SK-N-SH (cell line): ENCODE data around the gene SPINT4. TPM values are rescaled to one million over a fixed set of nuclear protein-coding genes. Genes with fewer than 3 reads are reported as not detected.

Source experiments
- CTCF ChIA-PET: fragments of 300-600, 350-600 bp; formaldehyde crosslinking; extraction: SDS; loops from one replicate; lab custom pipeline; 2021; lab: Yijun Ruan, JAX
- POLR2A ChIA-PET: fragments of 350-600 bp; sonication (Branson Sonifier 250); formaldehyde crosslinking; extraction: SDS; loops from one replicate; lab custom pipeline; 2020; ENCODE audit warnings: antibody characterized with exemption, inconsistent platforms; lab: Yijun Ruan, JAX
- DNase-seq: peaks from one replicate; pipeline ENCODE4 v3.0.0; 2012
- H2AFZ ChIP-seq: fragments of 200-600 bp; sonication (generic); 2 replicates; pipeline ENCODE4 v1.8.1; 2016; ENCODE audit warnings: antibody characterized with exemption, mild to moderate bottlenecking, low read depth
- H3F3A ChIP-seq: fragments of 200-600 bp; sonication (generic); replicated peaks from 2 replicates; pipeline ENCODE3; 2016; ENCODE audit warnings: antibody characterized with exemption, mild to moderate bottlenecking; ENCODE audit not compliant: insufficient read depth
- H3K27ac ChIP-seq, 2 experiments: fragments of 200-500 bp in 1 of 2; fragments of 200-600 bp in 1 of 2; sonication (Bioruptor generic) in 1 of 2; sonication (generic), shearing (Covaris generic) in 1 of 2; 2 replicates each; pipeline versions ENCODE4 v1.5.1 to v1.6.1; 2014 to 2016; ENCODE audit warnings: low read depth in 2 of 2, inconsistent platforms in 1 of 2, low read length in 1 of 2, mild to moderate bottlenecking in 1 of 2, mixed read lengths in 1 of 2
- H3K27me3 ChIP-seq: fragments of 200-600 bp; sonication (generic), shearing (Covaris generic); 2 replicates; pipeline ENCODE4 v1.6.1; 2016; ENCODE audit warnings: mixed run types; ENCODE audit not compliant: insufficient read depth
- H3K36me3 ChIP-seq, 2 experiments: fragments of 200-500 bp in 1 of 2; fragments of 200-600 bp in 1 of 2; sonication (Bioruptor generic) in 1 of 2; sonication (generic) in 1 of 2; replicated peaks in 1 of 2; 2 replicates each; pipeline versions ENCODE3 to v1.5.1; 2014 to 2016; ENCODE audit warnings: low read length in 1 of 2, mild to moderate bottlenecking in 1 of 2; ENCODE audit not compliant: insufficient read depth in 2 of 2, control insufficient read depth in 1 of 2
- H3K4me1 ChIP-seq, 2 experiments: fragments of 200-500 bp in 1 of 2; fragments of 200-600 bp in 1 of 2; sonication (Bioruptor generic) in 1 of 2; sonication (generic), shearing (Covaris generic) in 1 of 2; 2 replicates each; pipeline versions ENCODE4 v1.5.1 to v1.6.1; 2014 to 2016; ENCODE audit warnings: low read depth in 1 of 2, low read length in 1 of 2, mixed run types in 1 of 2; ENCODE audit not compliant: insufficient read depth in 2 of 2, control insufficient read depth in 1 of 2
- H3K4me2 ChIP-seq: fragments of 200-600 bp; sonication (generic), shearing (Covaris generic); 2 replicates; pipeline ENCODE4 v1.6.1; 2017; ENCODE audit warnings: mixed run types
- H3K4me3 ChIP-seq, 2 experiments: fragments of 200-500 bp in 1 of 2; fragments of 200-600 bp in 1 of 2; sonication (Bioruptor generic) in 1 of 2; sonication (generic), shearing (Covaris generic) in 1 of 2; 2 replicates each; pipeline versions ENCODE4 v1.5.1 to v1.8.1; 2014 to 2016; ENCODE audit warnings: low read depth in 2 of 2, inconsistent platforms in 1 of 2, low read length in 1 of 2, mild to moderate bottlenecking in 1 of 2, mixed read lengths in 1 of 2, moderate library complexity in 1 of 2
- H3K79me2 ChIP-seq: fragments of 200-600 bp; sonication (generic); 2 replicates; pipeline ENCODE4 v1.8.1; 2017; ENCODE audit warnings: mild to moderate bottlenecking; ENCODE audit not compliant: insufficient read depth
- H3K9ac ChIP-seq: fragments of 200-600 bp; sonication (generic); 2 replicates; pipeline ENCODE4 v1.6.1; 2017; ENCODE audit warnings: mixed run types
- H3K9me2 ChIP-seq: fragments of 200-600 bp; sonication (generic); 2 replicates; pipeline ENCODE4 v1.6.1; 2017; ENCODE audit warnings: mixed run types
- H3K9me3 ChIP-seq: fragments of 200-600 bp; sonication (generic); 2 replicates; pipeline ENCODE4 v1.6.1; 2017; ENCODE audit warnings: mixed run types, mild to moderate bottlenecking, moderate library complexity
- H4K20me1 ChIP-seq: fragments of 200-600 bp; sonication (generic); 2 replicates; pipeline ENCODE4 v1.6.1; 2017; ENCODE audit warnings: mild to moderate bottlenecking, mixed run types; ENCODE audit not compliant: insufficient read depth
- CHD2 ChIP-seq: fragments of 150-350 bp; IDR thresholded peaks from 2 replicates; pipeline ENCODE4 v1.6.1; 2018; ENCODE audit warnings: low read length; ENCODE audit not compliant: partially characterized antibody
- EP300 ChIP-seq, 2 experiments: IDR thresholded peaks; 2 replicates each; pipeline versions ENCODE4 v1.4.0 to v1.6.1; 2012; ENCODE audit warnings: borderline replicate concordance in 1 of 2, low read depth in 1 of 2, low read length in 1 of 2
- FOXM1 ChIP-seq: IDR thresholded peaks from 2 replicates; pipeline ENCODE4 v1.4.0; 2012; ENCODE audit warnings: low read depth, mild to moderate bottlenecking
- GATA2 ChIP-seq: sonication (generic); formaldehyde crosslinking; IDR thresholded peaks from 2 replicates; pipeline ENCODE4 v1.5.0; 2020; ENCODE audit warnings: mild to moderate bottlenecking, missing genetic modification reagents
- NFIC ChIP-seq: IDR thresholded peaks from 2 replicates; pipeline ENCODE4 v1.4.0; 2012; ENCODE audit warnings: borderline replicate concordance
- RFX5 ChIP-seq: IDR thresholded peaks from 2 replicates; pipeline ENCODE4 v1.6.1; 2012; ENCODE audit warnings: mild to moderate bottlenecking, improper control_type of control experiment, low read length
- RXRA ChIP-seq: IDR thresholded peaks from 2 replicates; pipeline ENCODE4 v1.4.0; 2012; ENCODE audit warnings: low read depth, mild to moderate bottlenecking, borderline replicate concordance
- TAF1 ChIP-seq: IDR thresholded peaks from 2 replicates; pipeline ENCODE4 v1.6.1; 2012; ENCODE audit warnings: low read depth, mild to moderate bottlenecking, low read length, moderate library complexity, borderline replicate concordance
- TCF12 ChIP-seq: IDR thresholded peaks from 2 replicates; pipeline ENCODE4 v1.4.0; 2012
- YY1 ChIP-seq: IDR thresholded peaks from 2 replicates; pipeline ENCODE4 v1.4.0; 2012; ENCODE audit warnings: low read depth, mild to moderate bottlenecking
- WGBS: methylation state at CpG from one replicate; pipeline ENCODE4 v1.1.6; 2017; ENCODE audit warnings: low lambda C conversion rate; 5-methylcytosine and 5-hydroxymethylcytosine counted together
- polyA plus RNA-seq, 3 experiments: library from polyadenylated mRNA; depleted of rRNA; stranded (reverse); fragments of >200 nt; gene quantifications; 2 replicates each; pipeline ENCODE4 v1.2.3, GENCODE V29; 2012
- TF ChIP-seq, protein P1 (sequence below): IDR thresholded peaks from 2 replicates; pipeline ENCODE4 v1.6.1; 2012; ENCODE audit warnings: mild to moderate bottlenecking, low read depth, low read length, moderate library complexity
- TF ChIP-seq, protein P2 (sequence below): IDR thresholded peaks from 2 replicates; pipeline ENCODE4 v1.4.0; 2012; ENCODE audit warnings: low read depth, borderline replicate concordance
- TF ChIP-seq, protein P3 (sequence below): fragments of 200-600 bp; sonication (generic); IDR thresholded peaks from 2 replicates; pipeline ENCODE4 v1.6.1; 2017; ENCODE audit warnings: antibody characterized with exemption, mild to moderate bottlenecking, moderate library complexity
- TF ChIP-seq, protein P4 (sequence below): IDR thresholded peaks from 2 replicates; pipeline ENCODE4; 2012

Gene SPINT4
- polyA plus RNA-seq, 1 of the 3 experiments (the other 2 are of a cell fraction) = not detected

DNA sequence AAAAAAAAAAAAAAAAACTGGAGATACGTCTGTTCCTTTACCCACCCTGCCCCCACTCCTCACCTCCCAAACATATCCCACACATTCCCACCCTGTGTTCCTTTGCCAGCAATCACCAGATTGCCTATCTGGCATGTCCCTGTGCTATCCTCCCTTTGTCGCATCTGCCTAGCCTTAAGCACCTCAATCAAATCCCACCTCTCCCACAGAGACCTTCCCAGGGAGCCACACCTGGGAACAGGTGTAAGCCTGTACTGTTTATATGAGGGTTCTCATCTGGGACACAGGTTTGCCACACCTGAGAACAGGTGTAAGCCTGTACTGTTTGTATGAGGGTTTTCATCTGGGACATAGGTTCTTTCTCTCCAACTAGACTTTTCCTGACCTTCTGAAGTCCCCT lies 52.8 kb downstream of the SPINT4 start:
- H3K4me2 ChIP-seq = no peak overlapping the region
- no peak overlapping the region for H3K9ac ChIP-seq
- POLR2A ChIA-PET = no interaction called here
- no peaks in the 10 kb centered on the region for H4K20me1 ChIP-seq
- no peaks in the 10 kb centered on the region for H3K9me2 ChIP-seq
- peaks cover 3 to 13% of the 10 kb centered on the region in 2 experiments; a peak in 3 of 4 replicates for H3K4me1 ChIP-seq
- CTCF ChIA-PET = interaction anchor here (0.9 kb wide), 1 partner anchor 463 kb away, joined by 5 read pairs; no protein-coding TSS in a partner anchor
- H3K27me3 ChIP-seq = no peaks in the 10 kb centered on the region
- H3F3A ChIP-seq = peaks cover 21% of the 10 kb centered on the region
- TF ChIP-seq, protein P1, sequence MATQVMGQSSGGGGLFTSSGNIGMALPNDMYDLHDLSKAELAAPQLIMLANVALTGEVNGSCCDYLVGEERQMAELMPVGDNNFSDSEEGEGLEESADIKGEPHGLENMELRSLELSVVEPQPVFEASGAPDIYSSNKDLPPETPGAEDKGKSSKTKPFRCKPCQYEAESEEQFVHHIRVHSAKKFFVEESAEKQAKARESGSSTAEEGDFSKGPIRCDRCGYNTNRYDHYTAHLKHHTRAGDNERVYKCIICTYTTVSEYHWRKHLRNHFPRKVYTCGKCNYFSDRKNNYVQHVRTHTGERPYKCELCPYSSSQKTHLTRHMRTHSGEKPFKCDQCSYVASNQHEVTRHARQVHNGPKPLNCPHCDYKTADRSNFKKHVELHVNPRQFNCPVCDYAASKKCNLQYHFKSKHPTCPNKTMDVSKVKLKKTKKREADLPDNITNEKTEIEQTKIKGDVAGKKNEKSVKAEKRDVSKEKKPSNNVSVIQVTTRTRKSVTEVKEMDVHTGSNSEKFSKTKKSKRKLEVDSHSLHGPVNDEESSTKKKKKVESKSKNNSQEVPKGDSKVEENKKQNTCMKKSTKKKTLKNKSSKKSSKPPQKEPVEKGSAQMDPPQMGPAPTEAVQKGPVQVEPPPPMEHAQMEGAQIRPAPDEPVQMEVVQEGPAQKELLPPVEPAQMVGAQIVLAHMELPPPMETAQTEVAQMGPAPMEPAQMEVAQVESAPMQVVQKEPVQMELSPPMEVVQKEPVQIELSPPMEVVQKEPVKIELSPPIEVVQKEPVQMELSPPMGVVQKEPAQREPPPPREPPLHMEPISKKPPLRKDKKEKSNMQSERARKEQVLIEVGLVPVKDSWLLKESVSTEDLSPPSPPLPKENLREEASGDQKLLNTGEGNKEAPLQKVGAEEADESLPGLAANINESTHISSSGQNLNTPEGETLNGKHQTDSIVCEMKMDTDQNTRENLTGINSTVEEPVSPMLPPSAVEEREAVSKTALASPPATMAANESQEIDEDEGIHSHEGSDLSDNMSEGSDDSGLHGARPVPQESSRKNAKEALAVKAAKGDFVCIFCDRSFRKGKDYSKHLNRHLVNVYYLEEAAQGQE = no peak
- TF ChIP-seq TCF12 (no peak), YY1 (no peak), FOXM1 (no peak), EP300 (IDR thresholded peaks at IDR 0.05; ENCODE audit: borderline replicate concordance in 1 of 2, low read depth in 1 of 2, low read length in 1 of 2) (no peak), RXRA (no peak), GATA2 (CRISPR knock-in tag) (no peak)
- TF ChIP-seq, protein P2, sequence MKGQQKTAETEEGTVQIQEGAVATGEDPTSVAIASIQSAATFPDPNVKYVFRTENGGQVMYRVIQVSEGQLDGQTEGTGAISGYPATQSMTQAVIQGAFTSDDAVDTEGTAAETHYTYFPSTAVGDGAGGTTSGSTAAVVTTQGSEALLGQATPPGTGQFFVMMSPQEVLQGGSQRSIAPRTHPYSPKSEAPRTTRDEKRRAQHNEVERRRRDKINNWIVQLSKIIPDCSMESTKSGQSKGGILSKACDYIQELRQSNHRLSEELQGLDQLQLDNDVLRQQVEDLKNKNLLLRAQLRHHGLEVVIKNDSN = no peak
- TF ChIP-seq, protein P3, sequence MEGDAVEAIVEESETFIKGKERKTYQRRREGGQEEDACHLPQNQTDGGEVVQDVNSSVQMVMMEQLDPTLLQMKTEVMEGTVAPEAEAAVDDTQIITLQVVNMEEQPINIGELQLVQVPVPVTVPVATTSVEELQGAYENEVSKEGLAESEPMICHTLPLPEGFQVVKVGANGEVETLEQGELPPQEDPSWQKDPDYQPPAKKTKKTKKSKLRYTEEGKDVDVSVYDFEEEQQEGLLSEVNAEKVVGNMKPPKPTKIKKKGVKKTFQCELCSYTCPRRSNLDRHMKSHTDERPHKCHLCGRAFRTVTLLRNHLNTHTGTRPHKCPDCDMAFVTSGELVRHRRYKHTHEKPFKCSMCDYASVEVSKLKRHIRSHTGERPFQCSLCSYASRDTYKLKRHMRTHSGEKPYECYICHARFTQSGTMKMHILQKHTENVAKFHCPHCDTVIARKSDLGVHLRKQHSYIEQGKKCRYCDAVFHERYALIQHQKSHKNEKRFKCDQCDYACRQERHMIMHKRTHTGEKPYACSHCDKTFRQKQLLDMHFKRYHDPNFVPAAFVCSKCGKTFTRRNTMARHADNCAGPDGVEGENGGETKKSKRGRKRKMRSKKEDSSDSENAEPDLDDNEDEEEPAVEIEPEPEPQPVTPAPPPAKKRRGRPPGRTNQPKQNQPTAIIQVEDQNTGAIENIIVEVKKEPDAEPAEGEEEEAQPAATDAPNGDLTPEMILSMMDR = no peak
- no peak for DNase-seq
- H3K36me3 ChIP-seq = no peaks in the 10 kb centered on the region
- no peak overlapping the region for H3K27ac ChIP-seq
- no peak overlapping the region for H2AFZ ChIP-seq
- 79% methylated on average over 2 of the region's 2 CpGs for WGBS
- H3K4me3 ChIP-seq = no peak overlapping the region
- H3K79me2 ChIP-seq = no peaks in the 10 kb centered on the region
- H3K9me3 ChIP-seq = no peaks in the 10 kb centered on the region

DNA sequence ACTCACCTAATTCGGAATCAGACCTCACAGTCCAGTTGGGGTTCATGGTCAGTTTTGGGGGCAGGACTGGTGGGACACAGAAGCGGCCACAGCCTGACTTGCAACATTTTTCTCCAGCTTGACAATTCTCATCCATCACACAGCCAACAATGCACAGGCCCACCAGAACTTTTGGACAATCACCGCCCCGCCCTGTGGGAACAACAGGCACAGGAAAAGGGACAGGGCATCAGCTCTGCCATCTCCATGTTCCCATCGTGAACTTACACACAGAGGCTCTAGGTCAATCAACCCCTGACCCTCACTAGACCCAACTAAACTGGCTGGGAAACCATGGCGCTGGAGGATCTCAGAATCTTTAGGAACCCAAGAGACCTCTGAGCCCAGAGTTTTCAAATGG lies 53.3 kb downstream of the SPINT4 start:
- Histone ChIP-seq H4K20me1 (no peaks in the 10 kb centered on the region), H3K36me3 (no peaks in the 10 kb centered on the region), H3K27me3 (no peaks in the 10 kb centered on the region), H3K79me2 (no peaks in the 10 kb centered on the region), H3K4me2 (no peak overlapping the region), H3K27ac (no peak overlapping the region), H3K9me3 (no peaks in the 10 kb centered on the region), H2AFZ (no peak overlapping the region), H3F3A (peaks cover 21% of the 10 kb centered on the region), H3K9me2 (no peaks in the 10 kb centered on the region), H3K9ac (no peak overlapping the region), H3K4me3 (no peak overlapping the region), H3K4me1 (peaks cover 3 to 18% of the 10 kb centered on the region in 2 experiments; a peak in 3 of 4 replicates)
- CTCF ChIA-PET = no interaction called here
- TF ChIP-seq TAF1 = no peak
- TF ChIP-seq, protein P4, sequence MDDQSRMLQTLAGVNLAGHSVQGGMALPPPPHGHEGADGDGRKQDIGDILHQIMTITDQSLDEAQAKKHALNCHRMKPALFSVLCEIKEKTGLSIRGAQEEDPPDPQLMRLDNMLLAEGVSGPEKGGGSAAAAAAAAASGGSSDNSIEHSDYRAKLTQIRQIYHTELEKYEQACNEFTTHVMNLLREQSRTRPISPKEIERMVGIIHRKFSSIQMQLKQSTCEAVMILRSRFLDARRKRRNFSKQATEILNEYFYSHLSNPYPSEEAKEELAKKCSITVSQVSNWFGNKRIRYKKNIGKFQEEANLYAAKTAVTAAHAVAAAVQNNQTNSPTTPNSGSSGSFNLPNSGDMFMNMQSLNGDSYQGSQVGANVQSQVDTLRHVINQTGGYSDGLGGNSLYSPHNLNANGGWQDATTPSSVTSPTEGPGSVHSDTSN = no peak
- no peak for TF ChIP-seq RFX5
- TF ChIP-seq NFIC = no peak
- no peak for TF ChIP-seq GATA2 (CRISPR knock-in tag)
- TF ChIP-seq CHD2 = no peak
- DNase-seq = no peak
- WGBS = 70% methylated on average over 6 of the region's 6 CpGs
- POLR2A ChIA-PET = no interaction called here
